Breast epithelium (tissue), 4 donors: ENCODE data around the gene DALRD3. TPM values are rescaled to one million over a fixed set of nuclear protein-coding genes. Genes with fewer than 3 reads are reported as not detected.

ENCODE experiments used
- DNase-seq, 2 donors: peaks; one replicate each; pipeline ENCODE4 v3.0.0-alpha.2; 2019; ENCODE audit warnings: low spot score in 2 of 2
- H3K27ac ChIP-seq, 2 donors: fragments of 200-600 bp; sonication (generic) in 1 of 2; one replicate each; pipeline ENCODE4 v1.5.1; 2016 to 2019; ENCODE audit warnings: mild to moderate bottlenecking in 1 of 2
- H3K27me3 ChIP-seq, 2 donors: fragments of 200-600 bp; sonication (generic) in 1 of 2; one replicate each; pipeline versions ENCODE4 v1.5.1 to v1.6.0; 2017 to 2019; ENCODE audit warnings: control low read depth in 1 of 2, mild to moderate bottlenecking in 1 of 2
- H3K36me3 ChIP-seq: fragments of 200-600 bp; one replicate; pipeline ENCODE4 v1.5.1; 2019
- H3K4me1 ChIP-seq, 2 donors: fragments of 200-600 bp; sonication (generic); one replicate each; pipeline ENCODE4 v1.5.1; 2016 to 2019; ENCODE audit warnings: control low read depth in 1 of 2
- H3K4me3 ChIP-seq, 3 donors: fragments of 200-600 bp; sonication (generic); 1 replicate in 2 of 3; 2 replicates in 1 of 3; pipeline ENCODE4 v1.5.1; 2016 to 2019; ENCODE audit warnings: mild to moderate bottlenecking in 3 of 3, moderate library complexity in 2 of 3
- H3K9me3 ChIP-seq, 2 donors: fragments of 200-600 bp; sonication (generic) in 1 of 2; one replicate each; pipeline ENCODE4 v1.5.1; 2016 to 2019; ENCODE audit warnings: control low read depth in 1 of 2
- CTCF ChIP-seq, 3 donors: fragments of 450-650 bp; IDR thresholded peaks; one replicate each; pipeline ENCODE4 v1.5.1; 2016 to 2017; ENCODE audit warnings: antibody characterized with exemption in 3 of 3, mild to moderate bottlenecking in 3 of 3, moderate library complexity in 3 of 3
- POLR2A ChIP-seq: fragments of 450-650 bp; IDR thresholded peaks from one replicate; pipeline ENCODE4 v1.6.1; 2016; ENCODE audit warnings: antibody characterized with exemption, mild to moderate bottlenecking, moderate library complexity
- POLR2AphosphoS5 ChIP-seq, 3 donors: sonication (generic); formaldehyde crosslinking; IDR thresholded peaks; one replicate each; pipeline ENCODE4 v1.6.1; 2017; ENCODE audit warnings: antibody characterized with exemption in 3 of 3
- intact Hi-C: fragments of 100-400 bp; cut with DNase I; formaldehyde crosslinking; loops from one replicate; pipeline ENCODE4 v1.15.1; 2023; ENCODE audit warnings: low total_unique reads
- total RNA-seq, 3 donors: library from RNA; depleted of rRNA; stranded (reverse); fragments of >200 nt; gene quantifications; one replicate each; pipeline ENCODE4 v1.1.0, GENCODE V29; 2016

Gene DALRD3
- total RNA-seq, 3 donors from 2014 or later = 27.5 to 48.4 (median 37.7) TPM

DNA sequence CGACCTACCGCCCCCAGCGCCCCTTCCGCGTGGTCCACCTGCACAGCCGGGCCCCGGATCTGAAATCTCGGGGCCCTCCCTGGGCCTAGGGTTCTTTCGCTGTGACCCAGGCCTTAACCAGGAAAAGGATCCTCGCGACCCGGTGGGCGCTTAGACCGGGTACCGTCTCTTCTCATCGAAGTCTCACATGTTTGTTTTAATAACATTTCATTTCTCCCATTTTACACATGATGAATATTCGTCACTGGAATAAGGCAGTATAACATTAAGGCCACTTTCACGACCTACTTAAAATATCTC, 277 bp upstream of the DALRD3 start:
- Histone ChIP-seq H3K4me3 (peak overlapping the region; percentile 83 to 95 (median 86)), H3K27ac (peak overlapping the region; percentile 85 to 93), H3K36me3 (peaks cover 7% of the 10 kb centered on the region), H3K4me1 (peaks cover 16 to 17% of the 10 kb centered on the region in 2 donors), H3K9me3 (no peaks in the 10 kb centered on the region), H3K27me3 (no peaks in the 10 kb centered on the region)
- no peak for TF ChIP-seq CTCF (IDR thresholded peaks at IDR 0.05)
- no peak for TF ChIP-seq POLR2A
- no peak for TF ChIP-seq POLR2AphosphoS5 (IDR thresholded peaks at IDR 0.05)
- DNase-seq = no peak
- intact Hi-C loops = no loop called here

DNA sequence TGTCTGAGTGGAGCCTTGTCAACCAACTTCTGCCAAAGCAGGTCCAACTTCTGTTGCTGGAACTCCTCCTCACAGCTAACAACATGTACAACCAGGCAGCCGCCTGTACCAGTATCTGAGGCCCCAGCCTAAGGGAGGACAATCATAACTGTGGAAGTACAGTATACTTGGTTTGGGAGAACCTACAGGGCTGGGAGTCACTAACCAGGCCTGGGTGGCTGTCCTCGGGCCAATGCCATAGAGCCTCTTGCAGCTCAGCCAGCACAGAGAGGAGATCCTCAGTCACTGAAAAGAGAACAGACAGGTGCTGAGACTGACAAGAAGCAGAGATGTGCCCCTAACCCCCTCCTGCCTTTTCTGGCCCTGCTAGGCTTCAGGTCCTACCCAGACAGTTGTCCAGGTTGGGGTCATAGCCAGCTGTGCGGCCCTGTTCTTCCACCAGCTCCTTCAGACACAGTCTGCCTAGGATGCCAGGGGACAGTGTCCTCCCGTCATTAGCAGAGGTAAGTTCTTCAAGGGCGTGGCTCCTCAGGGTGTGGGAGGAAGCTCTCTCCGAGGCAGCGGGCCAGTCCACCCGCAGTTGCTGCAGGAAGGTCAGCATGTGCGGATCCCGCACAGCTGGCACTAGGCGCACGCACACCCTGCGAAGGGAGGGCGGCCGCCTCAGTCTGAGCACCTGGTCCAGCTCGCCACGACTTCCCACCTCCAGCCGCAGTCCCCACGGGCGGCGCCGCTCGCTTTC, 980 bp downstream of the DALRD3 start:
- intact Hi-C loops = no loop called here
- Histone ChIP-seq H3K27ac (peak overlapping the region; percentile 85 to 93), H3K27me3 (no peaks in the 10 kb centered on the region), H3K9me3 (no peaks in the 10 kb centered on the region), H3K36me3 (peaks cover 7% of the 10 kb centered on the region), H3K4me1 (peaks cover 9 to 10% of the 10 kb centered on the region in 2 donors), H3K4me3 (peak overlapping the region; percentile 83 to 95 (median 86))
- TF ChIP-seq CTCF (IDR thresholded peaks at IDR 0.05) = no peak
- TF ChIP-seq POLR2AphosphoS5 (IDR thresholded peaks at IDR 0.05) = no peak
- TF ChIP-seq POLR2A = no peak
- no peak for DNase-seq

- peaks cover 7% of the 10 kb centered on the region for H3K36me3 ChIP-seq
- DNase-seq = no peak
- TF ChIP-seq POLR2AphosphoS5 (IDR thresholded peaks at IDR 0.05) = no peak
- no peak for TF ChIP-seq POLR2A
- TF ChIP-seq CTCF (IDR thresholded peaks at IDR 0.05) = no peak
- H3K4me1 ChIP-seq = peaks cover 9 to 10% of the 10 kb centered on the region in 2 donors
- no peaks in the 10 kb centered on the region for H3K9me3 ChIP-seq
- intact Hi-C loops = no loop called here
- H3K27ac ChIP-seq = peak overlapping the region; percentile 0 to 93
- H3K4me3 ChIP-seq = peak overlapping the region in 1 of 3 donors; percentile 95
- H3K27me3 ChIP-seq = no peaks in the 10 kb centered on the region
Observed at GRCh38 chr3:49016414-49017228, 1.8 kb downstream of the DALRD3 start.

DNA sequence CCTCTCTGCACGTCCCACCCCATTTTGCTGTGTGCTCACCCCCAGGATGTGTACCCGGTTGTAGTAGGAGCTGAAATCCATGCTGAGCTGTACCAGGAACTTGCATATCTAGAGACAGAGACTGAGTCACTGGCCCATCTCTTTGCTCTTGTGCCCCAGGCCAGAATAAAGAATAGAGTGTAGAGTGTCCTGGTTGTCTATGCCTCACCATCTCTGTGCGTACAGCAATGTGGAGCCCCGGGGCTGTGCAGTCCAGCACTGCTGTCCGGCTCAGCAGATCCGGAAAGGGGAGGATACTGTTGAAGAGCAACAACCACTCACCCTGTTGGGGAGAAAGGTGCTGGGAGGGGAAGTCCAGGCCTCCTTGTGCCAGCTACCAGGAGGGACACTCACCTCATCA, 2.6 kb downstream of the DALRD3 start:
- H3K4me1 ChIP-seq = peaks cover 9 to 10% of the 10 kb centered on the region in 2 donors
- no peak overlapping the region for H3K4me3 ChIP-seq
- no peaks in the 10 kb centered on the region for H3K27me3 ChIP-seq
- H3K9me3 ChIP-seq = no peaks in the 10 kb centered on the region
- peaks cover 7% of the 10 kb centered on the region for H3K36me3 ChIP-seq
- DNase-seq = peak in 1 of 2 donors; percentile 72
- no peak overlapping the region for H3K27ac ChIP-seq
- TF ChIP-seq POLR2A = no peak
- TF ChIP-seq POLR2AphosphoS5 (IDR thresholded peaks at IDR 0.05) = no peak
- TF ChIP-seq CTCF (IDR thresholded peaks at IDR 0.05) = no peak
- intact Hi-C loops = no loop called here

GRCh38 chr3:49015072-49015471, 3.3 kb downstream of the DALRD3 start:
- H3K4me1 ChIP-seq = peaks cover 5 to 7% of the 10 kb centered on the region in 2 donors
- intact Hi-C loops = no loop called here
- H3K9me3 ChIP-seq = no peaks in the 10 kb centered on the region
- H3K27ac ChIP-seq = no peak overlapping the region
- no peaks in the 10 kb centered on the region for H3K27me3 ChIP-seq
- no peak for DNase-seq
- TF ChIP-seq CTCF (IDR thresholded peaks at IDR 0.05) (no peak), POLR2A (no peak)
- H3K36me3 ChIP-seq = peaks cover 7% of the 10 kb centered on the region
- no peak overlapping the region for H3K4me3 ChIP-seq
